Activated CD8-positive, alpha-beta memory T cell treated with anti-CD3 and anti-CD28 coated beads, Interleukin-2, amount 50 U/mL, for 24 hours (primary cell): ENCODE data around the gene TMEM45A.

Experiments used
- DNase-seq: peaks from one replicate; pipeline ENCODE4 v3.0.0-alpha.2; 2020; ENCODE audit errors: extremely low read depth

Gene TMEM45A

DNA sequence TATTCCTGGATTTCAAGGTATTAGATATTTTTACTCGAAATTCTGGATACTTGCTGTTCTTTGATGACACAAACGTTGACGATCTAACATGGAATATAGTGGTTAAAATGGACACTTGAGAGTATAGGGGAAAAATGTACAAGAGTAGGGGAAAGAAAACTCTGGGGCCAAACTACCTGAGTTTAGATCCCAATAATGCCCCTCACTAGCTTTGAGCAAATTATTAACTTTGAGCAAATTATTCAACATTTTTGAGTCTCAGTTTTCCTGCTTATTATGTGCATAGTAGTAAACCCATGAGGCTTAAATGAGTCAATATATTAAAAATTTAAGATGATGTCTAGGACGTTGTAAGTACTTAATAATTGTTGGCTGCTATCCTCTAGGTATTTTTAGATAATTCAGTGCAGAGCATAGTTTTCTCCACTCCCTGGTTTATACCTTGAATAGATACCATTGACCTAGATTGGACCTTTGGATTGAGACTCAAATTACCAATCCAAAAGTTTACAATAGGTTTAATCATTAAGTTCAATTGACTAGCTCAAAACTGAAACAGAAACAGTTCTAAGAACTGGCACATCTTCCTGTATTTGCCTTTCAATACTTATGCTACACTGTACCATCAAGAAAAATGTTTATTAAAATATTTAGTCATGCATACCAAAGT, 121.4 kb downstream of the TMEM45A start:
- DNase-seq = no peak

DNA sequence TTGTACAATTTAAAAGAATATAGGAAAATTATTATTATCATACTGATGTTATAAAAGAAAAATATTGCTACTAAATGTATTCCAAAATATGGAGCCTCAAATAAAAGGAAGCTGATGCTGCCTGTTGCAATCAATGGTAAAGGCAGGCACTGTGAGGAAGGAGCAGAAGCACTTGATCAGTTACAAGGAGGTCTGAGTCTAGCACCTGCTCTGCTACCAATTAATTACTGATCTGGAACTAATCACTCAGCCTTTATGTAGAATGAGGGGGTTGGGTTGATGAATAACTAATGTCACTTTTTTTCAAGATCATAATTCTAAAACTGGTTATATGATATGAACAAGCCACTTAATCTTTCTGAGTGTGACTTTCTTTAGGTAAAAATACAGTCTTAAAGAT, 122.5 kb downstream of the TMEM45A start:
- DNase-seq = no peak

DNA sequence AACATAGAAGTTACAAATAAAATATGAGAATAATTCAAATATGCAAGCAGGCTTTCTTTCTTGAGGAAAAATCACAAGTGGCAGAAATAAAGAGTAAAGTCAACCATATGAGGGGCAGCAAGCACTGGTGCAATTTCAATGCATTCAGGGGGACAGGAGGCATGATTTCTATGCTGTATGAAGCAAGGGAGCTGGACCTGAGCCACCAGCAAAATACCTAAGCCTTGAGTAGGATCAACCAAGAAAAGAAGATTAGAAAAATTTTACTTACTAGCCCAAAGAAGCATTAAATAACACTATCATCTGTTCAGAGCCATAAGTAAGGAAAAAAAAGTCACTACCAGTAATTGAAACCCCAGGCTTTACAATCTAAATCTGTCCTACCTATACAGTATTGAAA, 123.3 kb downstream of the TMEM45A start:
- DNase-seq = no peak

- DNase-seq = no peak
These were observed 128.8 kb downstream of the TMEM45A start for GRCh38 chr3:100621251-100621650.
